HepG2 (cell line): ENCODE measurements around the gene SYS1. TPM values are rescaled to one million over a fixed set of nuclear protein-coding genes. Genes with fewer than 3 reads are reported as not detected.

Experiments used
- ATAC-seq: fragments of 200-7000 bp; cut with Tn5 transposase; 3 replicates; pipeline ENCODE4 v1.9.1; 2020; ENCODE audit warnings: mild to moderate bottlenecking, moderate library complexity
- BruUV-seq: library from RNA; stranded (reverse); fragments of 400-500 nt; replicated peaks from 2 replicates; lab custom pipeline; 2021; lab: Mats Ljungman, UMichigan
- CTCF ChIA-PET: fragments of 300-600 bp; formaldehyde crosslinking; extraction: SDS; loops from one replicate; lab custom pipeline; 2021; ENCODE audit warnings: low total read pairs, inconsistent platforms, low intra/inter-chr PET ratio; lab: Yijun Ruan, JAX
- POLR2A ChIA-PET: fragments of 350-600 bp; sonication (Branson Sonifier 250); formaldehyde crosslinking; loops from one replicate; lab custom pipeline; 2020; ENCODE audit warnings: antibody characterized with exemption, inconsistent platforms; lab: Yijun Ruan, JAX
- DNase-seq: peaks from one replicate; pipeline ENCODE4 v3.0.0-alpha.2; 2015; ENCODE audit warnings: low spot score
- FAIRE-seq: peaks from 3 replicates; lab custom pipeline; 2011; peaks lifted over from hg19 to GRCh38; lab: Jason Lieb, UNC
- H2AFZ ChIP-seq: one replicate; pipeline ENCODE4 v1.6.1; 2011; ENCODE audit warnings: low read length, inconsistent platforms
- H3K27ac ChIP-seq: fragments of 300-600 bp; 3 replicates; pipeline ENCODE4 v1.8.0; 2011; ENCODE audit warnings: mixed run types, mild to moderate bottlenecking, mixed read lengths, low read length, inconsistent platforms; ENCODE audit not compliant: insufficient read depth; ENCODE audit errors: extremely low read length
- H3K27me3 ChIP-seq, 2 experiments: fragments of 200-600 bp in 1 of 2; 2 replicates in 1 of 2; 3 replicates in 1 of 2; pipeline versions ENCODE4 v1.6.0 to v1.8.0; 2011; ENCODE audit warnings: low read length in 2 of 2, mild to moderate bottlenecking in 2 of 2, moderate library complexity in 2 of 2, inconsistent platforms in 1 of 2; ENCODE audit not compliant: insufficient read depth in 2 of 2, control insufficient read depth in 1 of 2
- H3K36me3 ChIP-seq, 2 experiments: fragments of 200-600 bp in 1 of 2; replicated peaks in 1 of 2; 2 replicates in 1 of 2; 3 replicates in 1 of 2; pipeline versions ENCODE4 v1.5.1 to v1.8.0; 2011; ENCODE audit warnings: low read length in 2 of 2, inconsistent platforms in 1 of 2; ENCODE audit not compliant: insufficient read depth in 2 of 2, control insufficient read depth in 1 of 2
- H3K4me1 ChIP-seq: 2 replicates; pipeline ENCODE4 v1.5.1; 2012; ENCODE audit warnings: low read length, inconsistent platforms; ENCODE audit not compliant: insufficient read depth
- H3K4me2 ChIP-seq: 2 replicates; pipeline ENCODE4 v1.6.0; 2011; ENCODE audit warnings: low read depth, low read length, inconsistent platforms
- H3K4me3 ChIP-seq, 3 experiments: fragments of 200-600 bp in 1 of 3; sonication (generic), shearing (Covaris generic) in 1 of 3; replicated peaks in 1 of 3; 2 replicates each; pipeline ENCODE4 v1.5.1; 2011 to 2016; ENCODE audit warnings: low read length in 3 of 3, inconsistent platforms in 2 of 3, low read depth in 2 of 3, mild to moderate bottlenecking in 2 of 3, control low read depth in 1 of 3, mixed read lengths in 1 of 3; ENCODE audit not compliant: insufficient read depth in 1 of 3
- H3K79me2 ChIP-seq: one replicate; pipeline ENCODE4 v1.6.1; 2011; ENCODE audit warnings: low read length, inconsistent platforms; ENCODE audit not compliant: insufficient read depth
- H3K9ac ChIP-seq: 2 replicates; pipeline ENCODE4 v1.6.0; 2011; ENCODE audit warnings: mild to moderate bottlenecking, low read depth, low read length, inconsistent platforms; ENCODE audit not compliant: insufficient read depth
- H3K9me3 ChIP-seq: 2 replicates; pipeline ENCODE4 v1.5.1; 2012; ENCODE audit warnings: mild to moderate bottlenecking, low read length
- H4K20me1 ChIP-seq: 2 replicates; pipeline ENCODE4 v1.6.0; 2011; ENCODE audit warnings: inconsistent platforms, mild to moderate bottlenecking, low read length, moderate library complexity; ENCODE audit not compliant: insufficient read depth
- EED ChIP-seq: sonication (generic); formaldehyde crosslinking; IDR thresholded peaks from 2 replicates; pipeline ENCODE4 v1.5.0; 2020; ENCODE audit warnings: mild to moderate bottlenecking, missing genetic modification reagents
- ELF1 ChIP-seq: sonication (generic); formaldehyde crosslinking; IDR thresholded peaks from 2 replicates; pipeline ENCODE4 v1.4.0; 2020; ENCODE audit warnings: missing genetic modification reagents
- FOXM1 ChIP-seq: sonication (generic); formaldehyde crosslinking; IDR thresholded peaks from 2 replicates; pipeline ENCODE4 v1.5.0; 2020; ENCODE audit warnings: missing genetic modification reagents
- GABPA ChIP-seq, 2 experiments: IDR thresholded peaks; 2 replicates each; pipeline ENCODE4 v1.6.1; 2011 to 2016; ENCODE audit warnings: low read depth in 2 of 2, low read length in 1 of 2, missing biosample characterization in 1 of 2, missing genetic modification characterization in 1 of 2
- GMEB2 ChIP-seq: IDR thresholded peaks from 2 replicates; pipeline ENCODE4 v1.6.1; 2016; ENCODE audit warnings: missing biosample characterization, missing genetic modification reagents, low read depth
- KMT2A ChIP-seq: sonication (generic); formaldehyde crosslinking; IDR thresholded peaks from 2 replicates; pipeline ENCODE4 v1.4.0; 2020; ENCODE audit warnings: missing genetic modification reagents
- MLXIP ChIP-seq: sonication (generic); formaldehyde crosslinking; IDR thresholded peaks from 2 replicates; pipeline ENCODE4 v1.9.0; 2021; ENCODE audit warnings: missing genetic modification reagents, borderline replicate concordance
- POGK ChIP-seq: sonication (generic); formaldehyde crosslinking; conservative IDR thresholded peaks from 2 replicates; pipeline ENCODE4 v1.8.0; 2022; ENCODE audit warnings: mild to moderate bottlenecking, moderate library complexity, missing genetic modification reagents
- ZBTB43 ChIP-seq: sonication (generic); formaldehyde crosslinking; conservative IDR thresholded peaks from 2 replicates; pipeline ENCODE4 v1.4.0; 2020; ENCODE audit warnings: missing genetic modification reagents
- ZNF350 ChIP-seq: sonication (generic); formaldehyde crosslinking; IDR thresholded peaks from 2 replicates; pipeline ENCODE4 v1.4.0; 2020; ENCODE audit warnings: mild to moderate bottlenecking, low read depth, missing genetic modification reagents, borderline replicate concordance
- ZNF382 ChIP-seq: sonication (generic); formaldehyde crosslinking; IDR thresholded peaks from 2 replicates; pipeline ENCODE4 v1.5.0; 2020; ENCODE audit warnings: missing genetic modification reagents, mild to moderate bottlenecking, borderline replicate concordance
- ZNF614 ChIP-seq: IDR thresholded peaks from 2 replicates; pipeline ENCODE4 v1.6.1; 2018; ENCODE audit warnings: missing biosample characterization, missing genetic modification reagents, inconsistent platforms, borderline replicate concordance
- ZNF782 ChIP-seq: sonication (generic); formaldehyde crosslinking; IDR thresholded peaks from 2 replicates; pipeline ENCODE4 v1.4.0; 2020; ENCODE audit warnings: missing genetic modification reagents, mild to moderate bottlenecking, borderline replicate concordance
- ZSCAN9 ChIP-seq: IDR thresholded peaks from 2 replicates; pipeline ENCODE4 v1.6.1; 2016; ENCODE audit warnings: borderline replicate concordance
- WGBS: methylation state at CpG from one replicate; pipeline ENCODE4 v1.1.6; 2017; ENCODE audit warnings: low lambda C conversion rate; 5-methylcytosine and 5-hydroxymethylcytosine counted together
- in situ Hi-C: cut with HindIII; loops from 2 replicates; pipeline ENCODE4 v1.10.0; 2017; ENCODE audit warnings: low pct_unique_long_range_greater_than_20kb; ENCODE audit not compliant: extremely low pct_ligation_motif_present
- intact Hi-C: fragments of 100-400 bp; cut with micrococcal nuclease; formaldehyde crosslinking; loops from one replicate; pipeline ENCODE4 v1.10.0; 2022; ENCODE audit not compliant: unreplicated experiment
- polyA plus RNA-seq, 8 experiments: library from polyadenylated mRNA; depleted of rRNA in 3 of 8; stranded (reverse) in 7 of 8; unstranded in 1 of 8; fragments of >200 nt; fragmentation: Illumina TruSeq in 4 of 8; extraction: Trizol in 4 of 8; gene quantifications; 2 replicates each; pipeline versions ENCODE4 v1.2.1 to v1.2.3, GENCODE V29; 2011 to 2016; ENCODE audit warnings: low read depth in 4 of 8, missing spikeins in 1 of 8, mixed read lengths in 1 of 8; ENCODE audit not compliant: insufficient read depth in 1 of 8
- total RNA-seq, 5 experiments: library from RNA; depleted of rRNA; stranded (reverse); fragments of >200 nt; fragmentation: Illumina TruSeq; extraction: Trizol; gene quantifications; 2 replicates each; pipeline ENCODE4 v1.2.3, GENCODE V29; 2016; ENCODE audit warnings: low read depth in 1 of 5

The SYS1 gene
- total and polyA plus RNA-seq, 2 of the 13 experiments (the other 11 are each of a cell fraction or from before 2014, with no cell fraction given), result 38.3 to 65.6 TPM

- H3K4me2 ChIP-seq, result peak overlapping the region; percentile 84
- H3K36me3 ChIP-seq, result peaks cover 6 to 7% of the 10 kb centered on the region in 2 experiments; a peak in 3 of 5 replicates
- no peaks in the 10 kb centered on the region for H3K27me3 ChIP-seq
- H3K27ac ChIP-seq, result peak overlapping the region; percentile 80
- peaks cover 44% of the 10 kb centered on the region for H3K79me2 ChIP-seq
- DNase-seq, result peak; percentile 74
- intact Hi-C loops, result no loop called here
- BruUV-seq, result no TSS peak
- CTCF ChIA-PET, result no interaction called here
- H3K4me1 ChIP-seq, result peaks cover 76% of the 10 kb centered on the region
- FAIRE-seq, result peak; percentile 83
- no peak overlapping the region for H2AFZ ChIP-seq
- no peaks in the 10 kb centered on the region for H4K20me1 ChIP-seq
- peak overlapping the region; percentile 31 to 57 (median 32); a peak in 5 of 6 replicates for H3K4me3 ChIP-seq
- H3K9me3 ChIP-seq, result no peaks in the 10 kb centered on the region
- POLR2A ChIA-PET, result interaction anchor here (0.6 to 23.9 kb wide), 6 partner anchors 13 to 453 kb away, joined by 3 to 1422 read pairs (median 26); partner anchors contain the start of genes DNTTIP1, PABPC1L, PIGT and SDC4
- peak; percentile 1; the same call in 2 of the 3 replicates for ATAC-seq
- in situ Hi-C loops, result no loop called here
- peak overlapping the region; percentile 70 for H3K9ac ChIP-seq
- 49% methylated on average over 11 of the region's 11 CpGs for WGBS
- no peak; the same call in 1 of the 2 replicates for TF ChIP-seq ZNF350 (CRISPR knock-in tag)
- peak; percentile 37; the same call in 1 of the 2 replicates for TF ChIP-seq KMT2A (CRISPR knock-in tag)
- TF ChIP-seq FOXM1 (CRISPR knock-in tag), result no peak
- peak; percentile 60; the same call in 1 of the 2 replicates for TF ChIP-seq ELF1
- no peak for TF ChIP-seq POGK (CRISPR knock-in tag)
- TF ChIP-seq EED, result 0 out of 2 replicates have a peak, but pooled peaks have one; percentile 29
- TF ChIP-seq ZNF382 (CRISPR knock-in tag), result no peak
- TF ChIP-seq ZNF782, result no peak
- 0 out of 2 replicates have a peak, but pooled peaks have one; percentile 66 for TF ChIP-seq ZBTB43 (CRISPR knock-in tag)
- peak; percentile 53; the same call in 1 of the 2 replicates for TF ChIP-seq ZNF614 (CRISPR knock-in tag)
- TF ChIP-seq GMEB2, result no peak
- TF ChIP-seq ZSCAN9 (CRISPR knock-in tag), result no peak
- TF ChIP-seq MLXIP (CRISPR knock-in tag), result no peak
- no peak for TF ChIP-seq GABPA (IDR thresholded peaks at IDR 0.05; ENCODE audit: low read depth, low read length)
- TF ChIP-seq GABPA (CRISPR knock-in tag; IDR thresholded peaks at IDR 0.05; ENCODE audit: low read depth), result peak; percentile 38; the same call in 1 of the 2 replicates
These were observed 24.6 kb upstream of the SYS1 start for GRCh38 chr20:45338121-45339030.
